Rectal smooth muscle tissue (tissue), 1 donor: ENCODE results near the gene ADCY3.

Source experiments
- H3K27ac ChIP-seq: one replicate; pipeline ENCODE4 v1.7.0; 2013; ENCODE audit warnings: low read depth, low read length, inconsistent platforms
- H3K27me3 ChIP-seq: one replicate; pipeline ENCODE4 v1.7.0; 2013; ENCODE audit warnings: low read length; ENCODE audit not compliant: control insufficient read depth, insufficient read depth
- H3K36me3 ChIP-seq: one replicate; pipeline ENCODE4 v1.7.0; 2013; ENCODE audit warnings: low read length; ENCODE audit not compliant: control insufficient read depth, insufficient read depth
- H3K4me1 ChIP-seq: one replicate; pipeline ENCODE4 v1.7.0; 2013; ENCODE audit warnings: low read length; ENCODE audit not compliant: control insufficient read depth, insufficient read depth
- H3K4me3 ChIP-seq: one replicate; pipeline ENCODE4 v1.7.0; 2013; ENCODE audit warnings: low read length
- H3K9ac ChIP-seq: one replicate; pipeline ENCODE4 v1.7.0; 2013; ENCODE audit warnings: low read length

The ADCY3 gene

DNA sequence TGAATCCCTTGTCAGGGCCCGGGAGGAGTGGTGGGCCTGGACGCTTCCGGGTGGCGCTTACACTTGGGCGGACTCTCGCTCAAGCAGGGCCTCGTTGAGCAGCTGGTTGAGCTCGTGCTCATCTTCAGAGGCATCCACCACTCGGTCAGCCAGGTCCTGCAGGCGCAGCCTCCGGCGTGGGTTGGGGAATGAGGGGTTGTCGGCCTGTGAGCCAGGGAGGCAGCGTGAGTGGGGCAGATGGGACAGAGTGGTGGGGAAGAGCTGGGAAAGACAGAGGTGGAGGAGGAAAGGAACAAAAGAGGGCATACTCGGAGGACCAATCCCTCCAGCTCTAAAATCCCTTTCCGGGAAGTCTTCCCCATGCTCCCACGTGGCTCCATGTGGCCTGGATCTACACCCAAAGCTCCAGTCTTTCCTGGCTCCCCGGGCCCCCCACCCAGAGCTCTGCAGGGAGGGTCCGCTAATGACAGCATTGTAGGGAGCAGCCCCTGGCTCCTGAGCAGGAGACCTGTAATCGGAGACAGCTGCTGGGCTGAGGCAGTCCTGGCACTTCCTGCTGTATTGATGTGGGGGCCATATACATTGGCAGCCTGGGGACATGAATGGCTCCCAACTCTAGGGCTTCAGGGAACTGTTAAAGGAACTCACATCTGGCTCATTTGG is 85.2 kb downstream of the ADCY3 start:
- Histone ChIP-seq H3K4me3 (no peak overlapping the region), H3K27ac (no peak overlapping the region), H3K36me3 (no peaks in the 10 kb centered on the region), H3K4me1 (no peaks in the 10 kb centered on the region), H3K27me3 (no peaks in the 10 kb centered on the region), H3K9ac (no peak overlapping the region)

DNA sequence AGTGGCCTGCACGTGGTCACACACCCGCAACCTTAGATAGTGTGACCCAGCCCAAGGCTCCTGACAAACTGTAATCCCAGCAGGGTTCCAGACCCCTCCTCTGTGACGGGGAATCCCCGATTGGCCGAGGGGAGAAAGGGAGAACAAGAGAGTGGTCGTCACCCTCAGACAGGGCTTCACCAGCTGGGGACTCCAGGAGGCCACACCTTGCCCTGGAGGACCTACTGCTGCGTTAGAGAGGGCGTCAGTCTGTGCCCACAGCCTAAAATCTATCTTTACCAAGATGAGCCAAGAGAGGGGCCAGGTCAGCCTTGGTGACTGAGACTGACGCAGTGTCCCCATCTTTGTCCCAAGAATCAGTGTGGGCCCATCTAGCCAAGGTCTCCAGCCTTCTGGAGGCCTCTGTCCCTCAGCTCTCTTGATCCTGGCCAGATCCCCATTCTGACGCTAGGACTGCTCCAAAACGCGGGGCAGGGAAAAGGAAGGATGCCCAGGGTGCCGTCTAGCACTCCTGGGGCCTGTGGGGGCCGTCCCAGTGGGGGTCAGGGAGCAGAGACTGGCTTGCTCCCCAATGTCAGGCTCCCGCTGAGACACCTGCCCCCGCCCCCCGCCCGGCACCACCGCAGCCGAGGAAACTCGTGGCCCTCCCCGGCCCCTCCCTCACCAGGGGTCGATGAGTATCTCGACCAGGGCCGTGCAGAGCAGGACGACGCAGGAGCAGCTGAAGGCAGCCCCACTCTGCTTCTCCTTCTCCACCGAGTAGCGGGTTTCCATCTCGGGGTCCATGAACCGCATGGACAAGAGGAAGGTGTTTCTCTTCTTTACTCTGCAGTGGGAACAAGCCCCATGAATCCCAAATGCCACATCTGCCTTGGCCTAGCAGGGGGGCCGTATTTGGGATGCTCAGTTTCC is 86.0 kb downstream of the ADCY3 start:
- Histone ChIP-seq H3K4me1 (no peaks in the 10 kb centered on the region), H3K4me3 (no peak overlapping the region), H3K36me3 (no peaks in the 10 kb centered on the region), H3K27me3 (no peaks in the 10 kb centered on the region), H3K27ac (no peak overlapping the region), H3K9ac (no peak overlapping the region)

DNA sequence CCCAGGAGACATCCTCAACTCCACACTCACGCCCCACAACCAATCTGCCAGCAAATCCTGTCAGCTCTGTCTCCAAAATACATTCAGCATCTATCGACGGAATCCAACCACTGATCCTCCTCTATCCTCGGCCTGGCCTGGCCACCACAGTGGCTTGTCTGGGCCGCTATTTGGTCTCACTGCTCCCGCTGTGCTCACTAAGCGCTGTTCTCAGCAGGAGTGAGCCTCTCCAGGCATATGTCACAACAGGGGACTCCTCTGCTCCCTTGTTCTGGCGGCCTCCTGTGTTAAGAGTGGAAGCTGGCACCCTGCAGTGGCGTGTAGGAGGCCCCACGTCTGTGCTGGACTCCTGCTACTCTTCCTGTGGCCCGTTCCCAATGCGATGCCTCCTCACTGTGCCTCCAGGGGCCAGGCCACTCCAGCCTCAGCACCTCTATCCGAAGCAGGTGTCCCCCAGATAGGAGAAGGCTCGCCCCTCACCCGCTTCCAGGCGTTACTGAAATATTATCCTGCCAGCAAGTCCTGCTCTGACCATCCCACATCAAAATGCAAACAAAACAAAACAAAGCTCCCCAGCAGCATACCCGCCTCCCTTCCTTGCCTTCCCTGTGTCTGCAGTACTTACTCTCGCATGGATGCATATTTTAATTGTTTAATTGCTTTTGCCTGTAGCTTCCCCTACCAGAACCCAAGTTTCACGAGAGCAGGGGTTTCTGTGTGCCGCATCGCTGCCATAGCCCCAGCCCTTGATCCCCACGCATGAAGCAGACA is 86.9 kb downstream of the ADCY3 start:
- Histone ChIP-seq H3K27me3 (no peaks in the 10 kb centered on the region), H3K4me1 (no peaks in the 10 kb centered on the region), H3K36me3 (no peaks in the 10 kb centered on the region), H3K4me3 (no peak overlapping the region), H3K9ac (no peak overlapping the region), H3K27ac (no peak overlapping the region)

DNA sequence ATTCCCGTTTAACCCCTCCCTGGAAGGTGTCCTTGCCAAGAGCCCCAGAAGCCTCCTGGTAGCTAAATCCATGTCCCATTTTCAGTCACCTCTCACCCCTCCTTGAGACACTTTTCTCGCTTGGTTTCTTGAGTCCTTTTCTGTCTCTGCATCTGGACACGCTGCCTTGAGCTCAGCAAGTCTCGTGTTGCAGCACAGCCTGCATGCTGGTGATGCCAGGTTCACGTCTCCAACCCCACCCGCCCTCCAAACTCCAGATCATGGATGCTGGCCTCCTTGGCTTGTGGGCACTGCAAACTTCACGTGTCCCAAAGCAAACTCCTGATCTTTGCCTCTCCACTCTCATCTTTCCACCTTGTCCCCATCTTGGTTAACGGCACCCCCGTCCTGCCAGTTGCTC is 87.5 kb downstream of the ADCY3 start:
- no peaks in the 10 kb centered on the region for H3K4me1 ChIP-seq
- H3K4me3 ChIP-seq: no peak overlapping the region
- H3K27ac ChIP-seq: no peak overlapping the region
- no peaks in the 10 kb centered on the region for H3K27me3 ChIP-seq
- no peaks in the 10 kb centered on the region for H3K36me3 ChIP-seq
- H3K9ac ChIP-seq: no peak overlapping the region

DNA sequence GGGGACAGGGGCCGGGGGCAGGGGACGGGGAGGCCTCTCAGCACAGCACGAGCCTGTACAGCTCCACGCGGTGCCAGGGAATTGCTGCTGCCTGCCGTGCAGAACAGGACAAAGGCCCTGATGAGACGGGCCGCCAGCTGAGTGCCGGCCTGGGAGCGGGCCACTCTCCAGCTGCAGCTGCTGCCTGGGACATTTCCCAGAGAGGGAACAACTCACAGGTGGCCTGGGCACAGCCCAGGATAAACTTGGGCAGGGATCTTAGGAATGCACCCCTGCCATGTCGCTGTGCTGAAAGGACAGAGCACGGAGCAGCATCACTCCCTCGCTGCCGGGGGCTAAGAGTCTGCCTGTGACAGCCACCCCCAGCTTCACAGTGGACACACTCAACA is 88.0 kb downstream of the ADCY3 start:
- Histone ChIP-seq H3K27me3 (no peaks in the 10 kb centered on the region), H3K4me1 (no peaks in the 10 kb centered on the region), H3K4me3 (no peak overlapping the region), H3K9ac (no peak overlapping the region), H3K27ac (no peak overlapping the region), H3K36me3 (no peaks in the 10 kb centered on the region)

DNA sequence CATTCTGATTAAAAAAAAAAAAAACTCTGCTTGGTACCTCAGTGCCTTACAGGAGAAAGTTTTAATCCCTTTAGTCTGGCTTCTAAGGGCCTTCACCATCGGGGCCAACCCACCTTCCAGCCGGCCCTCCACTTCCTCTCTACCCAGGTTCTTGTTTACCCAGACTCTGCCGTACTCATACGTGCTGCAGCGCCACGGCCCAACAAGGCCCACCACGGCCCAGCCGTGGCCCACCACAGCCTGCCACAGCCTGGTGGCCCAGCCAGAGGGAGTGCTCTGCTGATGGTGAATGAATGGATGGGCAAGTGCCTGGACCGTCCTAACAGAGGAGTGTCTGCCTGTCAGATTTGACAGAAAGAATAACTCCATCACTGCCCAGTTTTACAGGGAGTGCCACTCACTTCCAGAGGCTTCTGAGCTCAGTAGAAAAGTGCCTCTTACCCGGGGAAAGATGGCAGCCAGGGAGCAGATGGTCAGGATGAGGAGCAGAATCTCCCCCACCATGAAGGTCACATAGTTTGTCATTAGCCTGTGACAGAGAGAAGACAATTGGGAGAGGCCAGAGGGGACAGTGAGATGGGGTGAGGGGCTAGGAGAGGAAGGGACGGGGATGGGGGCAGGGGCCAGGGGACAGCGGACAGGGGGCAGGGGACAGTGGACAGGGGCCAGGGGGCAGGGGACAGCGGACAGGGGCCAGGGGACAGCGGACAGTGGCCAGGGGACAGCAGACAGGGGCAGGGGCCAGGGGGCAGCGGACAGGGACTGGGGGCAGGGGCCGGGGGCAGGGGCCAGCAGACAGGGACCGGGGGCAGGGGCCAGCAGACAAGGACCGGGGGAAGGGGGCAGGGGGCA is 88.6 kb downstream of the ADCY3 start:
- H3K4me3 ChIP-seq: no peak overlapping the region
- no peak overlapping the region for H3K9ac ChIP-seq
- no peaks in the 10 kb centered on the region for H3K4me1 ChIP-seq
- no peaks in the 10 kb centered on the region for H3K27me3 ChIP-seq
- H3K36me3 ChIP-seq: no peaks in the 10 kb centered on the region
- no peak overlapping the region for H3K27ac ChIP-seq

DNA sequence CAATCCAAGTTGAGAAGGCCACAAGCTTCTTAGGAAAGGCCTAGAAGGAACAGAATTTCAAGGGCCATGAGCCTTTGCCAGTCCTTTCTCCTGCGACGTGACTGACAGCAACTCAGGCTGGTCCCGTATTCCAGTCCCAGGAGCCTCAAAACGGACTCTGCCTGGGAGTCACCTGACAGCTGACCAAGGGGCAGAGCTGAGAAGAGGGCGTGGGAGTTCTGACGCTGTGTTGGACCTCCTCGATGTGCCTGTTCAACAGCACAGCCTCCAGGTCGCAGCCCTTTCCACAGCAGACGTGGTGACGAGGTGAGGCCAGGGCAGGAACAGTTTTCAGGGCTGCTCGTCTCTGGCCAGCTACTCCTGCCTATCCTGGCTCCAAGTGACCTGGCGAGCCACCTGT is 89.3 kb downstream of the ADCY3 start:
- H3K4me1 ChIP-seq: no peaks in the 10 kb centered on the region
- H3K27me3 ChIP-seq: no peaks in the 10 kb centered on the region
- no peak overlapping the region for H3K9ac ChIP-seq
- H3K27ac ChIP-seq: no peak overlapping the region
- no peaks in the 10 kb centered on the region for H3K36me3 ChIP-seq
- no peak overlapping the region for H3K4me3 ChIP-seq

DNA sequence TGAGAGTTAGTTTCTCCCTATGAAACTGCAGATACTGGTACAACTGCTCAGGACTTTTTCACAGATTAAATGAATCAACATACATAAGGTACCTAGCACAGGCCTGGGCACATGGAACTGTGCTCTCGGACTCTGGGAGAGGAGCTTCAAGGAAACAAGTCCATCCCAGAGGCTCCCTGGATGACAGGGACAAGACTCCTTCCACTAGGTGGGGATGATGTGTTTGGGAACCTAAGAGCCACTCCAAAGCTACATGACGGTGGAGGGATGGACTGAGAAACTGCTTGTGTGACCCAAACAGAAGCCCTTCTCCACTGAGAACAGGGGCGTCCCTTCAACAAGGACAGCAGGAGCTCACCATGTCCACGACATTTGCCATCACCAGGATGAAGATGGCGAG is 89.7 kb downstream of the ADCY3 start:
- Histone ChIP-seq H3K27ac (no peak overlapping the region), H3K36me3 (no peaks in the 10 kb centered on the region), H3K27me3 (no peaks in the 10 kb centered on the region), H3K9ac (no peak overlapping the region), H3K4me3 (no peak overlapping the region), H3K4me1 (no peaks in the 10 kb centered on the region)

DNA sequence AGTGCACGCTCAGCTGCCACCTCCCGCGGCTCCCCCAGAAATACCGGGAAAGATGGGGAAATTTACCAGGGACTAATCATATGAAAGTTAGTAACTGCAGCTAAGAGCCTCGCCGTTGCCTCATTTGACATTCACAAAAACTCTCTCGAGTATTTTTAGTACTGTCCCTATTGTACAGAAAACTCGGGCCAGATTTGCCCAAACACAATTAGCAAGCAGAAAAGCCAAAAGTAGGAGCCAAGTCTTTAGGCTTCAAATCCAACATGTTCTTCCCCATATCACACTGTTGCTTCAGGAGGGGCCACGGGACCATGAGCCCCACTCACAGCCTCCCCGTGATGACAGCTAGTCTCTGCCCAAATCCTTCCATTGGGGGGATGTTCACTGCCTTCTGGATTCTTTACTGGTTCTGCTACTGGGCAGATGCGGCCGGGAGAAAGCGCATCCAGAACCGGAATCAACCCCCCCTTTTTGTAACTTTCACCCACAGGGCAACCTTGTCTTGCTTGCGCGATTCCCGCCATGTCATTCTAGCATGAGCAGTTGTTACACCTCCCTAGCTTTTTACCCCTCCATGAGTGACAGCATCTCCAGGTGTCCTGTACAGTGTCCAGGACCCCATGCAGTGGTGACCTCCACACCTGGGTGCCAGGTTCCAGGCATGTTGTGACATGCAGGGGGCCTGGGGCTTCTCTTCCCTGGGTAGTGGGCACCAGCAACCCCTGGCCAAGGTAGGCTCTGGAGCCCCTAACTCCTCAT is 91.6 kb downstream of the ADCY3 start:
- H3K36me3 ChIP-seq: no peaks in the 10 kb centered on the region
- H3K27ac ChIP-seq: no peak overlapping the region
- H3K4me3 ChIP-seq: no peak overlapping the region
- H3K27me3 ChIP-seq: no peaks in the 10 kb centered on the region
- no peaks in the 10 kb centered on the region for H3K4me1 ChIP-seq
- H3K9ac ChIP-seq: no peak overlapping the region

DNA sequence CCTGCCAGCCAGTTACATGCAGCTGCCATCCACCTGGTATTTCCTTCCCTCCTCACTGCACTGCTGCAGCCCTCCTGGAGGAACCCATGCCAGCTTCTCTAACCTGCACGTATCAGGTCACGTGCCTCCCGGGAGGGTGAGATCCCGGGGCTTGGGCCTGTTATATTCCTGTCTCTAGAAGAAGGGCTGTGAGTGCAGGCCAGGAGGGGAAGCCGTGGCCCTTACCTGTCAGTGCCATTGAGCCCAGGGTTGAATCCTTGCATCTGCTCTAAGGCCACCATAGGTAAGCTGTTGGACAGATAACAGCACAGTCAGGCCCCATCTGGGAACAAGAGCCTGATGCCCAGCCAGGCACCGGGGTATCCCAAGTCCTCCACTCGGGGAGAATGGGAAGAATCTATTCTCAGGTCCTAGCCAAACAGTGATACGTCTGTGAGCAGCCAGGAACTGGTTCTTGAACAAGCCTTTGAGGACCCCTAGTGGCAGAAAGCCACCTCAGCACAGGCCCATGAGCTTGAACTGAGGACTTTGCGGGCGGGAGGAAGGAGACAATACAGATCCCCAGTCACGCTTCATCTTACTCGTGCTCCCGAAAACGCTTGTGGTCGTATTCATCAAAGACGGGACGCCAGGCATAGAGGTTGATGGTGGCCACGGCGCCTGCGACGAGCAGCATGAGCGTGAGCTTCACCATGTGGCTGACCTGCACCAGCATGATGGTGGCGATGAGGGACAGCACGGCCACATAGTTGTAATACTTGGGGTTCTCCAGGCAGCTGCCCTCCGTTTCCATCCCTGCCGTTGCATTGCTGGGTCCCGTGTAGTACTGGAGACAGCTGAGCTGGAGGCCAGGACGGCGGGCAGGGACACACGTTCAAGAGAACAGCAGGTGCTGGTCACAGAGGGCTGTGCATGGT is 92.5 kb downstream of the ADCY3 start:
- no peaks in the 10 kb centered on the region for H3K27me3 ChIP-seq
- H3K9ac ChIP-seq: no peak overlapping the region
- no peak overlapping the region for H3K27ac ChIP-seq
- peaks cover 3% of the 10 kb centered on the region for H3K36me3 ChIP-seq
- H3K4me3 ChIP-seq: peak overlapping the region; percentile 14
- no peaks in the 10 kb centered on the region for H3K4me1 ChIP-seq

DNA sequence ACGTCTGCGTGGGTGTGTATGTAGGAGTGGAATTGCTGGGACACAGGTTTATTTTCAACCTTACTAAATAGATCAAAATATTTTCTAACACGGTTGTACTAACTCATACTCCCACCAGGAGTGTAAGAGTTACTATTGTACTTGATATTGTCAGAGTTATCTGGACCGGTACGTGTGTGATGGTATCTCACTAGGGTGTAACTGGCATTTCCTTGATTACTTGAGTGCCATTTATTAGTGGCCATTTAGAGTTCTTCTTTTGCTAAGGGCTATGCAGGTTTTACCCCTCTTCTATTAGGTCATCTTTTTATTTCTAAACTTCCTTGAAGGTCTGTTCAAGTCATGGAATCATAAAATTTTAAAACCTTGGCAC is 93.3 kb downstream of the ADCY3 start:
- Histone ChIP-seq H3K27me3 (no peaks in the 10 kb centered on the region), H3K4me3 (no peak overlapping the region), H3K36me3 (peaks cover 3% of the 10 kb centered on the region), H3K4me1 (no peaks in the 10 kb centered on the region), H3K9ac (no peak overlapping the region), H3K27ac (no peak overlapping the region)
